OCI-LY7 (cell line): ENCODE data around the gene PARM1. TPM values are rescaled to one million over a fixed set of nuclear protein-coding genes. Genes with fewer than 3 reads are reported as not detected.

Source experiments
- BruUV-seq: library from RNA; stranded (reverse); fragments of 400-500 nt; replicated peaks from 2 replicates; lab custom pipeline; 2021; lab: Mats Ljungman, UMichigan
- CTCF ChIA-PET: fragments of 300-600 bp; sonication (Branson Sonifier 250); formaldehyde crosslinking; loops from one replicate; lab custom pipeline; 2022; ENCODE audit warnings: antibody characterized with exemption; ENCODE audit not compliant: unreplicated experiment; lab: Charles Lee
- POLR2A ChIA-PET: fragments of 300-600 bp; sonication (Branson Sonifier 250); formaldehyde crosslinking; loops from one replicate; lab custom pipeline; 2022; ENCODE audit warnings: antibody characterized with exemption; lab: Charles Lee
- DNase-seq: peaks from one replicate; pipeline ENCODE4 v3.0.0-alpha.2; 2015; ENCODE audit warnings: low spot score
- H2AFZ ChIP-seq: fragments of 200-600 bp; sonication (generic), shearing (Covaris generic); 2 replicates; pipeline ENCODE4 v1.6.1; 2014; ENCODE audit warnings: mild to moderate bottlenecking, antibody characterized with exemption, low read length, moderate library complexity
- H3K27ac ChIP-seq: fragments of 200-600 bp; sonication (generic); 2 replicates; pipeline ENCODE4 v1.5.1; 2014; ENCODE audit warnings: mixed run types, low read depth, mild to moderate bottlenecking, moderate library complexity, low read length, inconsistent platforms; ENCODE audit not compliant: poor library complexity, severe bottlenecking
- H3K36me3 ChIP-seq: fragments of 200-600 bp; sonication (generic); 2 replicates; pipeline ENCODE4 v1.6.1; 2014; ENCODE audit warnings: mild to moderate bottlenecking, antibody characterized with exemption, low read length, moderate library complexity, mixed read lengths; ENCODE audit not compliant: insufficient read depth
- H3K4me1 ChIP-seq: fragments of 200-600 bp; sonication (generic); 2 replicates; pipeline ENCODE4 v1.5.1; 2014; ENCODE audit warnings: mild to moderate bottlenecking, low read length; ENCODE audit not compliant: insufficient read depth, poor library complexity, severe bottlenecking
- H3K4me2 ChIP-seq: fragments of 200-600 bp; sonication (generic); 2 replicates; pipeline ENCODE4 v1.6.1; 2014; ENCODE audit warnings: mild to moderate bottlenecking, low read length
- H3K4me3 ChIP-seq: fragments of 200-600 bp; sonication (generic); 2 replicates; pipeline ENCODE4 v1.5.1; 2014; ENCODE audit warnings: mild to moderate bottlenecking, low read depth, low read length; ENCODE audit not compliant: poor library complexity, severe bottlenecking
- H3K79me2 ChIP-seq: fragments of 200-600 bp; sonication (generic); 2 replicates; pipeline ENCODE4 v1.6.1; 2016; ENCODE audit warnings: low read depth, mild to moderate bottlenecking, low read length, moderate library complexity, mixed read lengths; ENCODE audit not compliant: insufficient read depth
- H3K9me2 ChIP-seq: fragments of 200-600 bp; sonication (generic); 2 replicates; pipeline ENCODE4 v1.6.1; 2016; ENCODE audit warnings: mild to moderate bottlenecking, low read length, mixed read lengths; ENCODE audit not compliant: insufficient read depth
- H3K9me3 ChIP-seq: fragments of 200-600 bp; sonication (generic); 2 replicates; pipeline ENCODE4 v1.6.1; 2014; ENCODE audit warnings: mild to moderate bottlenecking, mixed run types, low read length, mixed read lengths
- H4K20me1 ChIP-seq: fragments of 200-600 bp; sonication (generic); 2 replicates; pipeline ENCODE4 v1.6.1; 2014; ENCODE audit warnings: mild to moderate bottlenecking, antibody characterized with exemption, low read length, moderate library complexity, mixed read lengths; ENCODE audit not compliant: insufficient read depth
- CTCF ChIP-seq: fragments of 200-600 bp; sonication (generic); conservative IDR thresholded peaks from 2 replicates; pipeline ENCODE4 v1.5.1; 2014; ENCODE audit warnings: mild to moderate bottlenecking, antibody characterized with exemption, low read length, moderate library complexity, mixed read lengths
- EZH2phosphoT487 ChIP-seq: fragments of 200-600 bp; sonication (generic); IDR thresholded peaks from 2 replicates; pipeline ENCODE4 v1.6.1; 2018; ENCODE audit warnings: low read depth, borderline replicate concordance, mild to moderate bottlenecking, mixed run types, antibody characterized with exemption, low read length, moderate library complexity, mixed read lengths
- intact Hi-C: fragments of 100-400 bp; cut with micrococcal nuclease; formaldehyde crosslinking; loops from one replicate; pipeline ENCODE4 v1.10.0; 2022; ENCODE audit not compliant: unreplicated experiment
- total RNA-seq, 2 experiments: library from RNA; depleted of rRNA in 1 of 2; stranded (reverse); fragments of >200 nt in 1 of 2; shearing (Covaris generic) in 1 of 2; gene quantifications; 2 replicates each; pipeline ENCODE4 v1.2.3, GENCODE V29; 2014 to 2022

Gene PARM1
- total RNA-seq, 2 experiments from 2014 or later = not detected

DNA sequence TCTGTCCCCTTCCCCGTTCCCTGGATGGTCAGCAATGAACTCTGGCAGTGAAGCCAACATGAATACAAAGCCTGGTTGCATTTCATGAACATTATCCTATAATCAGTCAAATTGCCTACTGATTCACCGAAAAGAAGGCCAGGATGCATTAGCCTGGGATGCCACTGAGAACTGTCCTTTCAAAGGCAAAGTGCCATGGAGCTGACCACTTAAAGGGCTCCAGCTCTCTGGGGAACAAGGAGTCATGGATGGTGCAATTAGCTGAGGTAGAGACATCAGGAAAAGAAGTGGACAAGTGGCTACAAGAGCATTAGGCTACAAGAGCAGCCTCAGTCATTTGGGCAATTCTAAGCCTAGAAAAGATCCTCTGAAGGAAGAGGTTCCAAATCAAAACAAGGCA lies 69.0 kb downstream of the PARM1 start:
- Histone ChIP-seq H3K4me2 (no peak overlapping the region), H3K79me2 (no peaks in the 10 kb centered on the region), H3K9me3 (no peaks in the 10 kb centered on the region), H3K36me3 (no peaks in the 10 kb centered on the region), H3K4me1 (no peaks in the 10 kb centered on the region), H3K4me3 (no peak overlapping the region), H3K9me2 (no peaks in the 10 kb centered on the region), H4K20me1 (no peaks in the 10 kb centered on the region), H2AFZ (no peak overlapping the region), H3K27ac (no peak overlapping the region)
- POLR2A ChIA-PET = no interaction called here
- CTCF ChIA-PET = interaction anchor here (0.5 kb wide), 1 partner anchor 512 kb away, joined by 3 read pairs; the partner anchor contains the start of genes RCHY1 and THAP6
- DNase-seq = no peak
- TF ChIP-seq CTCF (no peak), EZH2phosphoT487 (no peak)
- no TSS peak for BruUV-seq
- intact Hi-C loops = no loop called here

GRCh38 chr4:75002381-75002780 lies 69.5 kb downstream of the PARM1 start:
- TF ChIP-seq EZH2phosphoT487 = no peak
- no peak for TF ChIP-seq CTCF
- Histone ChIP-seq H3K9me2 (no peaks in the 10 kb centered on the region), H3K4me3 (no peak overlapping the region), H3K4me2 (no peak overlapping the region), H3K4me1 (no peaks in the 10 kb centered on the region), H3K9me3 (no peaks in the 10 kb centered on the region), H3K27ac (no peak overlapping the region), H3K79me2 (no peaks in the 10 kb centered on the region), H3K36me3 (no peaks in the 10 kb centered on the region), H4K20me1 (no peaks in the 10 kb centered on the region), H2AFZ (no peak overlapping the region)
- ChIA-PET POLR2A (no interaction called here), CTCF (interaction anchor here (0.5 kb wide), 1 partner anchor 512 kb away, joined by 3 read pairs; the partner anchor contains the start of genes RCHY1 and THAP6)
- BruUV-seq = no TSS peak
- no peak for DNase-seq
- intact Hi-C loops = no loop called here

DNA sequence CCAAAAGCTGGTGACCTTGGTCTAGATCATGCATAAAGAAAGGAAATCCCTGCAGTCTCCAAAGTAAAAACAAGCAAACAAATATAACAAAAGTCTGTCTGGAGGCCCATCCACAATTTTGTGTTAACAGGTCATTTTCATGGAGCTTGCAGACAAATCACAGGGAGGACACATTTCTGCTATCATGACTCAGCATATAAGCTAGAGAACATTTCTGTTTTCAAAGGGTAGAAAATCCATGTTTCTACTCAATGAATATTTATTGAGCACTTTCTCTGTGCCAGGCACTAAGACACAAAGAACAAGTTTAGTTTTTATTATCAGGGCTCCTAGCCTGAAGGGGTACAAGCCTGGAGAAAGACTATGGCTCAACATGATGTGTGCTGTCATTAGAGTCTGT lies 71.1 kb downstream of the PARM1 start:
- intact Hi-C loops = no loop called here
- H3K4me1 ChIP-seq = no peaks in the 10 kb centered on the region
- no peaks in the 10 kb centered on the region for H3K9me2 ChIP-seq
- no peaks in the 10 kb centered on the region for H4K20me1 ChIP-seq
- H3K4me3 ChIP-seq = no peak overlapping the region
- no peaks in the 10 kb centered on the region for H3K9me3 ChIP-seq
- no peaks in the 10 kb centered on the region for H3K79me2 ChIP-seq
- H3K27ac ChIP-seq = no peak overlapping the region
- POLR2A ChIA-PET = no interaction called here
- no peak for DNase-seq
- no peaks in the 10 kb centered on the region for H3K36me3 ChIP-seq
- TF ChIP-seq CTCF (no peak), EZH2phosphoT487 (no peak)
- CTCF ChIA-PET = no interaction called here
- no TSS peak for BruUV-seq
- no peak overlapping the region for H3K4me2 ChIP-seq
- no peak overlapping the region for H2AFZ ChIP-seq
